CD4-positive, alpha-beta T cell treated with Interleukin-15 for 1 hour (primary cell): ENCODE results near the gene GPR85.
"Not testable (repeated sequence)": the region's sequence is repeated elsewhere in the genome, so short reads cannot be mapped to it uniquely, and the experiment has no call there.

Experiments
- DNase-seq: peaks from one replicate; pipeline ENCODE4 v3.0.0-alpha.2; 2020

The GPR85 gene

DNA sequence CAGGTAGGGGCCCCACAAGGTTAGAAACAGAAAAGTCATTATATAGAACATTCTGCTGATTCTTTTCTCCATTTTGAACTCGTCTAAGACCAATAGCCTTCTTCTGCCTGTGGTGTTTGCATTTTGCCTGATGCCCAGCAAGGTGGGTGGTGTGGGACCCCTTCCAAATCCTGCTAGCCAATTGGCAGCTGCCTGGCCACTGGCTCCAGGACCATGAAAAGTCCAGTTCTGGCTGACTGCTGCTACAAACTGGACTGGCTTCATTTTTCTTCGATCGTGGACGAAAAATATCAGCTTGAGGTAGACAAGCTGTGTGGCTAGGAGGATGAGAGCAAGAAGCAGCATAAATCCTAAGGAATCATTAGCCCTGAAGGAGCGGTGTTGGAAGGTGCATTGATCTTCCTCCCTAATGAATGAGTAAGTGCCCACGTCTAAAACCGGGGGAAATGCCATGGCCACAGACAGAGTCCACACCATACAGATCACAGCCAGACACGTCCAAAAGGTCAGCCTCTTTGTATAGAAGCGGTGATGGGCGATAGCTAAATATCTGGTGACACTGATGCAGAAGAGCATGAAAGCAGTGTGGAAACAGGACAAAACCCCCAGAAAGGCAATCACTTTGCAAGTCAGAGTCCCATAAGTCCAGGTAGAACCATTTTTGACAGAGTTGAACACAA is 2.7 kb downstream of the GPR85 start:
- DNase-seq = no peak

DNA sequence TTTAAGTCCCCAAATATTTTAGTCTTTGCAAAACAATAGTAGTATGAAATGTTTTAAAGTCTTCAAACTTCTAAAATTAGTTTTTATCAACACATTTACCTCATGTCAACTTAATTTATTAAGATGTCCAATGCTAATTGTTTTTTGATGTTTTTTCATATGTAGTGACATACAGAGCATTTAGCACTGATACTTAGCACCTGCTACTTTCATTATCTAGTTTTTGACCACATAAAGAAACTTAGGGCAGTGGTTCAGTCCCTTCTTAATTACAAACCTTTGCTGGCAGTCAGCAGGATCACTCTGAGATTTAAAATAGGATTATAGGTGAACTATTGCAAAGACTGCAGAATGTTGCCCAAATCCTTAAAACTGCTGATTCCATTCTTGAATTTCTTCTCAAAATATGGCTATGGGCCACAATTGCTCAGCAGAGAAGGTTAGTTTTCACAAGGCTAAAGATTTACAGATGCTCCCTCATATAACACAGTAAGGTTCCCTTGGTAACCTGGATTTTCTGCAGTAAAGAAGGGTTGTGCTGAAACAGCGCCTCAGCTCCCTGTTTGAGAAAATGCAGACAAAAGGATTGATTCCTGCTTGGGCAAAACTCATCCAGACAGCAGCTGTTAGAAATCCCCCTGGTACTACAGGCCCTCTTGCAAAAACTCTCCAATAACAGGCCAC is 3.4 kb downstream of the GPR85 start:
- no peak for DNase-seq

DNA sequence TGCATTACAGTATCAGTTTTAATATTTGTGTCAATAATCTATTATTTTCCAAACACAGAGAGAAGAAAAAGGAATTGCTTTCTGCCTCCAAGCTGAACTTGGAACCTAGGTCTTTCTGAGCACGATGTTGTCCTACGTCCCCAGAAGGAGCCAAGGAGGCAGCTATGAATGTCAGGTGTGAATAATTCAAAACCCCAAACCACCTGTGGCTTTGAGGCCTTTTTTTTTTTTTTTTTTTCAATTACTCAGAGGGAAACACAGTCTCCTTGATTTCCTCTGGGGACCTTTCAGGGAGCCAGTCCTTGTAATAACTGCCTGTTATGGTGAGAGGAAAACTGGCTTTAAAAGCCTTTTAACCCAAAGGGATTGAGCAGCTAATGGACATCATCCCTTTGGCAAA is 8.3 kb downstream of the GPR85 start:
- no peak for DNase-seq

DNA sequence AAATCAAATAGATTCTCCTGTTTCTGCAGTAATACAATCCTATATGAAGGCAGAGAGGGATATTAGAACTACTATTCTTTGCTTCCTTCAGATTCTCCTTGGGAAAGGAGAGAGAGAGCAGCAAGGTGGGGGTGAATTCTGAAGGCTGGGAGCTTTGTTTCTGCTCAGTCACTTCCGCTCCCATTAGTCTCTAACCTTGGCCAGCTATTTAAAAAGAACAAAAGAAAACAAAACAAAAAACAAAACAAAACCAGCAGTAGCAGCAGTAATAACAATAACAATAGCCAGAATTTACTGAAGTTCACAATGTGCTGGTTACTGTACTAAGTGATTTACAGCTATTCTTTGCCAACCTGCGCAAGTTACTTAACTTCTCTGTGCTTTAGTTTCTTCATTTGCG is 9.9 kb downstream of the GPR85 start:
- no peak for DNase-seq

DNA sequence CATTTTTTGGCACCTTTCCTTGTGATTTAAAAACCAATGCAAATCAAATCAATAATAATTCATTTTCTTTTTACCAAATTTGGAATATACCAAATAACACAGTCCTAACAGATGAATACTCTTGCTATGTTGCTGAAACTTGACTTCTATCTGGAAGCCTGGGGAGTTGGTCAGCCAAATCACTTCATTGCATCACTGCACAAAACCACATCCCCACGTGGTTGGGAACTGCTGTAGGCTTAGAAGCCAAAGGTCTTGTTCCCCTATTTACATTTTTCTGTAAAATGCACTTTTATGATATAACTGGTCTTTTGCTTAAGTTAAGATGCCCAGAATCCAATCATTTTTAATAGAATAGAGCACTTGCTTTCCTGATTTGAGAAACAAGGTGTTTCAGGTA is 15.2 kb downstream of the GPR85 start:
- peak; percentile 27 for DNase-seq

DNA sequence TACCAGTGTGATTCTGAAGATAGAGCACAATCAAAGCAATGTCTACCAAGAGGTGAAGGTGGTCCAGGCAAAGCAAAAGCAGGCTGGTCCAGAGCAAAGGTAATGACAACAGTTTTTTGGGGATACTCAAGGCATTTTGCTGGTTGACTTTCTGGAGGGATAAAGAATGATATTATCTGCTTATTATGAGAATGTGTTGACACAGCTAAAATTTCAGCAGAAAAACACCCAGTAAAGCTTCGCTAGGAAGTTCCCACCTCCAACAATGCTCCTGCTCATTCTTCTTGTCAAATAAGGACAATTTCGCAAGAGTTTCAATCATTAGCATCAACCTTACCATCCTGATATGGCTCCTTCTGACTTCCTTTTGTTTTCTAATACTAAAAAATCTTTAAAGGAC is 24.1 kb downstream of the GPR85 start:
- DNase-seq = no peak

DNA sequence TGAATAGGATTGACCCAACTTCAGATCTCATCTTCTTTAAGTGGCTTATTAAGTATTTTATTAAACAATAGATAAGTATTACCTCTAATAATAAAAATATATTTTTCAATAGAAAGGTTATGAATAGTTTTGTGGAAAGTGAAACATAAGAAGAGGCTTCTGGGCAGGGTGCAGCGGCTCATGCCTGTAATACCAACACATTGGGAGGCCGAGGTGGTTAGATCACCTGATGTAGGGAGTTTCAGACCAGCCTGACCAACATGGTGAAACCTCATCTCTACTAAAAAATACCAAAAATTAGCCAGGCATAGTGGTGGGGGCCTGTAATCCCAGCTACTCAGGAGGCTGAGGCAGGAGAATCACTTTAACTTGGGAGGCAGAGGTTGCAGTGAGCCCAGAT is 26.5 kb downstream of the GPR85 start:
- DNase-seq = no peak

DNA sequence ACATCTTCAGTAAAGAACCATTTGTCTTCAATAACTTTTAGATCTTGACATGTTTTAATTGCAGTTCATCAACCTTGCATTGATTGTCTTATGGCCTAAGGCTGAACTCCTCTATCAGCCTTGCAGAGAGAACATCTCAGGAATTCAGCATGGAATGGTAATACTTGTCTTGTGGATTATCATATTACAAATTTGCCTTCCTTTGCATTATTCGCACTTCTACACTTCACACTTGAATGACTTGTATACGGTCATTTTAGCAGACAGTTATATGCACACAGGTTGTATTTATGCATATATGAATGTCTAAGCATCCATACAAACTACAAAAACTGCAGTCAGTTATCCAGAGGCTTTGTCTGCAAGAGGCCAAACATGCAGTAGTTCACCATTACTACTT is 31.7 kb downstream of the GPR85 start:
- no peak for DNase-seq

DNA sequence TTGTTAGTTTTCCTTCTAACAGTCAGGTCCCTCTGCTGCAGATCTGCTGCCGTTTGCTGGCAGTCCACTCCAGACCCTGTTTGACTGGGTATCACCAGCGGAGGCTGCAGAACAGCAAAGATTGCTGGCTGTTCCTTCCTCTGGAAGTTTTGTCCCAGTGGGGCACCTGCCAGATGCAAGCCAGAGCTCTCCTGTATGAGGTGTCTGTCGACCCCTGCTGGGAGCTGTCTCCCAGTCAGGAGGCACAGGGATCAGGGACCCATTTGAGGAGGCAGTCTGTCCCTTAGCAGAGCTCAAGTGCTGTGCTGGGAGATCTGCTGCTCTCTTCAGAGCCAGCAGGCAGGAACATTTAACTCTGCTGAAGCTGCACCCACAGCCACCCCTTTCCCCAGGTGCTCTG is 32.4 kb downstream of the GPR85 start:
- DNase-seq = not testable (repeated sequence)

DNA sequence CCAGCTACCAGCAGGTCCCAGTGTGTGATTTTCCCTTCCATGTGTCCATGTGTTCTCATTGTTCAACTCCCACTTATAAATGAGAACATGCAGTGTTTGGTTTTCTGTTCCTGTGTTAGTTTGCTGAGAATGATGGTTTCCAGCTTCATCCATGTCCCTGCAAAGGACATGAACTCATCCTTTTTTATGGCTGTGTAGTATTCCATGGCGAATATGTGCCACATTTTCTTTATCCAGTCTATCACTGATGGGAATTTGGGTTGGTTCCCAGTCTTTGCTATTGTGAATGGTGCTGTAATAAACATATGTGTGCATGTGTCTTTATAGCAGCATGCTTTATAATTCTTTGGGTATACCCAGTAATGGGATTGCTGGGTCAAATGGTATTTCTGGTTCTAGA is 37.4 kb downstream of the GPR85 start:
- not testable (repeated sequence) for DNase-seq

DNA sequence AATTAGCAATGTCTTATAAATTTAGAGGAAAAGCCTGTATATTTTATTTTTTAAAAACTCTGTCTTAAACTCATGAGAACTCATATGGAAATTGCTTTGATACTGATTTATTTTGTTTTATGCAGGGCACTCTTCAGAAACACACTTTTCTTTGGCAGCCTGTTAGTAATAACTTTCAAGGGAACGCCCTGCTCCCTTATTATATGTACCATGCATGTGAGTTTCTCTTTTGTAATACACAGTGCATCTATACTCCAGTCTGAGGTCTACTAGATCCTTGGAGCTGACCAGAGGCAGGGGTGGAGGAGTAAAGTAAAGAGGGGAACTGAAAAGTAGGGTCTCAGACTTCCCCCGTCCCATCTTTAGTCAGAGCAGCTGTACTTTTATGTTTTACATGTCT is 40.2 kb downstream of the GPR85 start:
- DNase-seq = no peak

DNA sequence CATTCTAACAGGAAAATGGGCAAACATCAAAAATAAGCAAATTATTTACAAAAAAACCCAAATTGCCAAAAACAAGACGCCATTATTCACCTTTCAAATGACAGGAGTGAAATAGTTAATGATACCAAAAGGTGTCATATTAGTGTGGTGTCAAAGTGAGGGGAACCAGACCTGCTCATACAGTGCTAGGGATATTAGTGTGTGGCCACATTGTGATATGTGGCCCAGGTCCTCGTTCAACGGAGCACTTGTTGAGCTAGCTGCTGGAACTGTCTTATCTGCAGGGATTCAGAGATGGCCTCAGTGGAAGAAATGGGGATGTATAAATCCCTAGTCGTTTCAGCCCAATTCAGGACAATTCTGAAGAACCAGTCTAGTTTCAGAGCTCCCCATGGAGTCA is 41.2 kb downstream of the GPR85 start:
- no peak for DNase-seq

DNA sequence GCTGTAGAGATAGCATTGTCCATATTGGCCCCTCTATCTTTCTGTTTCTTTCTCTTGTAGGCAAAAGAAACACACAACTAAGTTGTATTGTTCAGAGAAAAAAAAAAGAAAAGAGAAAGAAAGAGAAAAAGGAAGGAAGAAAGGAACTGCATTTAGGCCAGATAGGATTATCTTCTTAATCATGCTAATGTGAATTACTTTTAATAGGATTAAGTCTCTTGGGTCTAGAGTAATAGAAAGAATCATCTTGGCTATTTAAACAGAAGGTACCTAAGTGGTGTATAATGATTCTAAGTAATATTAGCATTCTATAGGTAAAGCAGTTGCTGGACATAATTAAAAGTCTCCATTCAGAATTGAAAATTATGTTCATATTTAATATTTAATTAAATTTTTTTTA is 42.2 kb downstream of the GPR85 start:
- DNase-seq = no peak

DNA sequence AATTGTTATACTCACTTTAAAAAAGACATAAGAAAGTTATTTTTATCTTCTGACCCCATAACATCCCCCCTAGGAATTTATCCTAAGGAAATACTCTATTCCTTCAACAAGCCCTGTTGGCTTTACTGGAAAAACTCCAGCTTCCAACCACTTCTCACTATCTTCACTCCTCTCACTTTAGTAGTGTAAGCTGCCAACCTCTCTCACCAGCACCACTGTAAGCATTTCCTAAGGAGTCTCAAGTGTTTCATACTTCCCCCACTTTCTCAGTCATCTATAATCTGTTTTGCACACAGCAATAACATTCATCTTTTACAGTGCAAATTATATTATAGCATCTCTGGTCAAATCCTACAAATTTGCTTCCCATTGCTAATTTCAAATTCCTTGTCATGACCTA is 45.8 kb downstream of the GPR85 start:
- DNase-seq = no peak

DNA sequence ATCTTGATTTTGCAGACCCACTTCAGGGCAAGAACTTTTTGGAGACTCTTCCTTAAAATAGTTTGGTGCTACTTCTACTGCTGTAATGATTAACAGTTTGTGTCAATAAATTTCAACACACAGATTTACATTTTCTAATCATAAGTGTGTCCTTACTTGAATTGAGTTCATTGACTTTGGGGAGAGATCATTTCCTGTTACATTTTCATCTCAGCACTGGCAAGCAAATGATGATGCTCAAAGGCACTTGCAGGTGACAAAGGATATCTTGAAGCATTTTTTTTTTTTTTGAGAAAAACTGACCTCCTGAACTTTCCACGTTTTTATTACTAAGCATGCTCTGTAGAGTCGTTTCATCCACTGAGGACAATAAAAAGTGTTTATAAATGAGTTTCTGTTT is 52.7 kb downstream of the GPR85 start:
- DNase-seq = no peak
